Stimulated activated naive CD4-positive, alpha-beta T cell treated with Interleukin-2 at 50 U/mL for 16 hours (primary cell): ENCODE measurements around the gene EPHB6.

Experiments used
- DNase-seq: peaks from one replicate; lab custom pipeline; 2025; lab: John Stamatoyannopoulos, UW

Gene EPHB6

DNA sequence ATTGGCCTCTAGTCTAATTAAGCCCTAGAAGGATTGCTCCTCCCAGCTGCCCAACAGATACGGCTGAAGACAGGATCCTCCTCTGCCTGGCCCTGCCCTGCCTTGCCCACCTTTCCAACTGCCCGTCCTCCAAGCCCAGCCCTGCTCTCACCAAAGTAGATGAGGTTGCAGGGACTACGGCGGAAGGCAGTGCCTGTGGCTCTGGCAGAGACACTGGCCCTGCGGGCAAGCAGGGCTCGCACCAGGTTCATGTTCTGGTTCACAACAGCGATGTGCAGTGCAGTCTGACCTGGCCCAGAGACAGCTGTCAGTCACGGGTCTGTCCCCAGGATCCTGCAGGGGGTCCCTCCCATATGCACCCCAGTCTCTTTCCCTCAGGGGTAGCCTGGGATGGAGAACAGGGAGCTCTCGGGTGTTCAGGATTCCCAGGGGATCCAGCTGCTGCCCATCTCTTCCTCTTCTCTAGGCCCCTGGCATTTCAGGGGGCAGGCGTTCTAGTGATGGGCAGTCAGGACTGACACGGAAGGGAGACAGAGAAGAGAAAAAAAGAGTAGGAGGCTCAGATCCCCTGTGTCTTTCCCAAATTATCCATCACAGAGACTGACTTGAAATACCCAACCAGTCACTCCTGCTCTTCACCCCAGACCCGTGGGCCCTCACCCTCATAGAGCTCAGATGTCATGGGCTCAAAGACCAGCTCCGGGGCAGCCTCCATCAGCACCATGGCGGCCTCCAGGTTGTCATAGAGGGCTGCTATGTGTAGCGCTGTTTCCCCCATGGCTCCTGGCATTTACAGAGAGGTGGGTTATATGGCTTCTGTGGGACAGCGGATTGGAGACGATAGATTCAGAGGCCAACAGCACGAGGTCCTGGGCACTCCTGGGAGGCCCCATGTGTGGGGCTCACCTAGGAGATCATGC lies 22.4 kb downstream of the EPHB6 start:
- no peak for DNase-seq

DNA sequence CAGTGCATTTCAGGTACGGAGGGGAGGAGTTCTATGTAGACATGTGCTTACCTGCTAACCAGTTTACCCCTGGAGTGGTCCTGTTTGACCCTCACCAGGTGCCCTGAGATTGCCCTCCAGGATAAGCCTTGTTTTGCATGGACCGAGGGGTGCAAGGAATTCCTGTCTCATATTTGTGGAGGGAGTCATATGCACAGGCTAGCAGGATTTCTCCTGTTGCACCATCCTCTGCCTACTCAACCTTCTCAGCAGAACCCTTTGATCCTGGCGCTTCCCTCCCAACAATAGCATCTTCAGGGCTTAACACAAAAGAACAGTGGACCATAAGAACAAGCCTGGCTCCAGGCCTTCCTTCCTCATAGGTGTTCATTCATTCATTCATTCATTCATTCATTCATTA lies 23.4 kb downstream of the EPHB6 start:
- DNase-seq: no peak

DNA sequence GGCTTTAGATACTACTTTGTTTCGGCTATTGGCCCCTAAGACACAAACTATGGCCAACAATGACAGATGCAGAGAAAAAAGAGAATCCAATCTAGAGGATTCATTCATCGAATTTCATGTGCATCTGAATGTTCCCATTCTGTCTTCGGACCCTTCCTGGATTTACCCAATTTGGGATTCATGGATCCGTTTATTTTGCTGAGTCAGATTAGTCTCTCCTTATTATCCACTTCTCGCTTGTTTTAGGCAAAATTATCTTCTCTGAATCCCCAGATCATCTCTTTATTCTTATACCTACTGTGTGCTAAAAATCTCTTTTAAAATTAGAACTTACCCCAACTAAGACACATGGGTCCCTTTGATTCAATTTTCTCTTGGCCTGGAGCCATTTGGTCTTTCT lies 24.2 kb downstream of the EPHB6 start:
- no peak for DNase-seq

DNA sequence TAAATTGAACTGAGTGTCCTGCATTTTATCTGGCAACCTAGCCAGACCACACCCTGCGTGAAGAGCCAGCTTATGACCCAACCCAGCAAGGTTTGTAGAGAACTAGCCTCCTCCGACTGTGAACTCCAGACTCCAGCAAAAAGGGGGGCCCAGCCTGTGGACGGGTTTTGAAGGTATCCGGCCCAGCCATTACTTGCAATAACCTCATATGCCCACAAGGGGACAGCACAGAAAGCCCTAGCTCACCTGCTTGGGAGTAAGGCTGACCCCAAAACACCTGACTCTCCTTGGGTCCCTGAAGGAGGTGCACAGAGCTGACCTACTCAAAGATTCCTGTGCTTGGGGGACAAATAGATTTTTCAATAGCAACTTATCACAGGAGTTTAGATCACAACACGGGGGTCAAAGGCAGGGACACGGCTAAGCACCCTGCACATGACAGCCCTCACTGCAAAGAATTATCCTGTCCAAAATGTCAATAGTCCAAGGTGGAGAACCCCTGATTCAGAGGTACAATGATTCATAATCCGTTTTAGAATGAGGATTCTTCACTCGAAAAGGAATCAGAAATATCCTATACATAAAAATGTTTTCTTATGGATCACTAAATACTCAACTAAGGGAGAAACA lies 26.1 kb downstream of the EPHB6 start:
- DNase-seq: no peak

DNA sequence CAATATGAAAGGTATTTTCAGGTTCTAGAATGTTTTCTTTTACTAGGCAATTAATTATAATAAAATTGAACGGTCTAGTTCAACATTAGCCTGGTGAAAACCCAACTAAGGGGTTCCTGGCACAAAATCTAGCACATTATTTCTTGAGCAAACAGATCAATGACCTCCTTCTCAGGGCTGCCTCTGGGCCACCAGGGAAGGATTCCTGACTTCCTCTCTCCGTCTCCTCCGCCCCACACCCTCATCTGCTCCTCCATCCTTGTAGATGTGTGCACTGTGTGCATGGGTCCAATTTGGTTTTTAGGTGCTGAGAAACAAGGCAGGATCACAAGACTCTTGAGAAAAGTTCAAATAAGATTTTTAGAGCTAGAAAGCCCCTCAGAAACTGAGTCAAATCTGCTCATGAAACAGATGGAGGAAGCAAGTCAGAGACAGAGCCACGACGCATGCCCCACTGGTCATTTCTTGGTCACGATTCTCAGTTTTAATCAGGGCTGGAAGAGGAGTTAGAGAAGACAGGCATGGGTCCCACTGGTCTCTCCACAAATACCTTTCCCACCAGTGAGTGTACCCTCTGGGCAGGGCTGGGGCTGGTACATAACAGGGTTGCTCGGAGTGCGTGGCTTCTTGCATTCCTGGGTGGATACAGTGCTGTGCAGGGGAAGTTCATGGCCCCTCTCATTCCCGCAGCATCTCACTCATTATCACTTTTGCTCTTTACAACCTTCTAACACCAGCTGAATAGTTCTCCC lies 26.9 kb downstream of the EPHB6 start:
- no peak for DNase-seq

DNA sequence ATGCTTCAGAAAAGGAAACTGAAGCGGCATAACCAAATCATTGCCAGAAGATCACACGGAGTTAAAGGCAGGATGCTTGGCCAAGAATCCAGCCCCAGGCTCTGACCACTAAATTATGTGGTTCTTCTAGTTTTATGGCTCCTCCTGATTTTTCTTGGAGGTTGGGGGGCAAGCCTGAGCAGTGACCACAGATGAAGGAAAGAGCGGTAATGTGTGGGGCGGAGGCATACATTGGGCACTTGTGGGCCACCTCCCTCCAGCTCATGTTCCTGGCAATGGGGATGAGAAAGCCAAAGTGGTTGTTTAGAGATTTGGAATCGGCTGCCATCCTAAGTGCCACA lies 27.4 kb downstream of the EPHB6 start:
- DNase-seq: no peak

DNA sequence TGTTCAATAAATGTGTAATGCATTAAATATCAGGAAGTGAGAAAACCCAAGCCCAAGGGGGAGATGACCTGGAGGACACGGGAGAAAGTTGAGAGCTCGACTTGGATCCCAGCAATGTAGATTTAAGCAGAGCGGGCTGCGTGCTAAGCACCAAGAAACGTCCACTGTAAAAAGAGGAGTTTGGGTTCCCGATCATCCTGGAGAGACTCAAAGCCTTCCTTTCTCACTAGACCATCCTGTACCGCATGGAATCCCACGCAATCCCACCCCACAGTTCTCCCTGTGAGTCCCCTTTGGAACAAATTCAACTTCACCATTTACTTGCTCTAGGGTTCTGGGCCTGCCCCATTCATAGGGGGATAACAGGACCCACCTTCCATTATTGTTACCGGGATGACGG lies 28.3 kb downstream of the EPHB6 start:
- no peak for DNase-seq

DNA sequence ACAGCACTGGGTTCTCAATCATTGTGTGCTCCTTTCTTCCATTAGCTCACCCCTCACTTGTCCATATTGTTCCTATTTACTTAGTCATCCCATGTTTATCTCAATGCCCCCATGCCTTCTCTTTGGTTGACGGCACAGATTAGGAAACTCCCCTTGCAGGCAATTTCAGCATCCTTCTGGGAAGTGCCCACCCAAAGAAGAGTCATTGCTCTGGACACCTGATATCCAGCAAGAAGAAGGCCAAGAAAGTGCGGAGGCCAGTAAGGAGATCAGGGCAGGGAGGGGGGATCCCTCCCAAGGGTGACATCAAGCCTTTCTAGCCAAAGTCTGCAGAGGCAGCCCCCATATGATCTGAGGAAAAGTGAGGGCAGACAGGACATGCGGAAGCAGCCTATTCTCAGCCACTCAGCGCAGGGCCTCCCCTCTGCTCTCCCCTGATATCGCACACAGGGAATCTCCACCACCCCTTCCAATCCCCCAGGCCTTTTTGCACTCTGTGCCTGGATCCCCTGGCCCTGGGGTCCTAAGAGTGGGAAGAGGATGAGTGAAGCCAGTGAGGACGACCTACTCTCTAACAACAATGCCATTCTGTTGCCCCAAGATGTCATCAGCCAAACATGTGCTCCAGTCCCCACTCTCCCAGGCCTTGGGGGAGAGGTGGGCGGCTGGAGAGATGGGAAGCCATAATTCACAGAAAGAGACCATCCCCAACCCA lies 28.9 kb downstream of the EPHB6 start:
- DNase-seq: no peak

DNA sequence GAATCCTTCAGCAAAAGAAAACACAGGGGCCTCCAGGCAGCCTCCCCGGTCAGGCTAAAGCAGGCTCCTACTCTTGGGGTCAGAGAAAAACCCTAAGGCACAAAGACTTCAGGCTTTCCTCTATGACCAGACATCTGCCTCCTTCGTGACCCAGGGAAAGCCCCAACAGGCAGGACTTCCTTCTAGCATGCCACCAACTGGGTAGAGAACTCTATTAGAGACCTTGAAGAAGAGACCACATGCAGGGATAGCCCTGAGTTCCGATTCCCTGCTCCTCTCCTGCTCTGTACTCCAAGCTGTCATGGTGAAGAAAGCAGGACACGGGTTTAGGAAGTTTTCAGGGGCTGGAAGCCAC lies 29.4 kb downstream of the EPHB6 start:
- DNase-seq: no peak

DNA sequence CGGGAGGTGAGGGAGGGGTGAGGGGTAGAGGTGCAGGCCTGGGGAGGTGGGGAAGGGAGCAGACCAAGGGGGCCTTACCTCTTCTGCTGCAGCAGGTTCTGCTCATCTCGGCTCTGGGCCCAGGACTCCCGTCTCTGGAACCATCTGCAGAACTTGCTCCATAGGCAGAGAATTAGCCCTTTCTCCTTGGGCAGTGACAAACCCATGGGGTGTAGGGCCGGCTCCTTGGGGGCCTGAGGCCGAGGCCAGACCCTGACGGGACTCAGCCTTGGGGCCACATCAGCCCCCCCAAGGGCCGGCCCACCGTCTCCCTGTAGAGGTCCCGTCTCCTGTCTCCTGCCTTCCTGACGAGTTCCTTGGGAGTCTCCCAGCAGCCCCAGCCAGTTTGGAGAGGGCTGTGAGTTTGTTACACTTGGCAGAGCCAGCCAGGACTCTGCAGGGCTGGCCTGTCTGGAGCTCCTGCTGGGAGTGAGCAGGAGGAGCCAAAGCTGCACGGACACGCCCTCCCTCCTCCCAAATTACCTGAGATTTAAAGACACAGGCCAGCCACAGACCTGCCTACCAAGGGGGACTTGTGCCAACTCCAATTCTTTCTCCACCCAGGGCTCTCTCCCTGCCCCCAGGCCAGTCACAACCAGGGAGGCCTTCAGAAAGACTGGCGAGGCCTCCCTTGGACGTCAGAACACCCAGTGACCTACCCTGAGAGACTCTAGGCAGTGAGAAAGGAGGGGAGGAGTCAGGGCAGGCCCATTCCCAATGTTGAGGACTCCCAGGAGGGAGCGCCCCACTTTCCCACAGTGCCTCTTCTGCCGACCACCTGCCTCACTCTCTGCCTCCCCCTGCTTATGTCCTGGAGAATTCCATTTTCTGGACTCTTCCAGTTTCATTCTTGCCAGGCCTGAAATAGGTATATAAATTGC lies 30.7 kb downstream of the EPHB6 start, which contains the start of gene TRPV6:
TSS of gene TRPV6 (minus strand) at position 435 of the 920 bp plus-strand sequence.
- no peak for DNase-seq

DNA sequence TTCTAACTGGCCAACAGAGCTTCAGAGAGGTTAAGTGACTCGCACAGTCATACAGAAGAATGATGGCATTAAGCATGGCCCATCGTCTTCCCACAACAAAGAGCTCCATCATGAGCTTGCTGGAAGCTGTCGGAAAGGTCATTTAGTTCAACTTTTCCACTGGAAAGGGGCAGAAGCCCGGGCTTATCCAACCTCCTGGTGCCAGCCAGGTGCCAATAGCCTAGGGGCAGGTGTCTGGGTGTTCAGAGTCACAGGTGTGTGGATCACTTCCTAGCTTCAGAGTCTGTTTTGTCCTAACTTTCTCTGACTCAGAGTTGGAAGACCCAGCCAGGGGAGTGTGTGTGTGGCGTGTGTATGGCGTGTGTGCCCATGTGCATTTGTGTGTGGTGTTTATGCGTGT lies 32.0 kb downstream of the EPHB6 start:
- DNase-seq: no peak

DNA sequence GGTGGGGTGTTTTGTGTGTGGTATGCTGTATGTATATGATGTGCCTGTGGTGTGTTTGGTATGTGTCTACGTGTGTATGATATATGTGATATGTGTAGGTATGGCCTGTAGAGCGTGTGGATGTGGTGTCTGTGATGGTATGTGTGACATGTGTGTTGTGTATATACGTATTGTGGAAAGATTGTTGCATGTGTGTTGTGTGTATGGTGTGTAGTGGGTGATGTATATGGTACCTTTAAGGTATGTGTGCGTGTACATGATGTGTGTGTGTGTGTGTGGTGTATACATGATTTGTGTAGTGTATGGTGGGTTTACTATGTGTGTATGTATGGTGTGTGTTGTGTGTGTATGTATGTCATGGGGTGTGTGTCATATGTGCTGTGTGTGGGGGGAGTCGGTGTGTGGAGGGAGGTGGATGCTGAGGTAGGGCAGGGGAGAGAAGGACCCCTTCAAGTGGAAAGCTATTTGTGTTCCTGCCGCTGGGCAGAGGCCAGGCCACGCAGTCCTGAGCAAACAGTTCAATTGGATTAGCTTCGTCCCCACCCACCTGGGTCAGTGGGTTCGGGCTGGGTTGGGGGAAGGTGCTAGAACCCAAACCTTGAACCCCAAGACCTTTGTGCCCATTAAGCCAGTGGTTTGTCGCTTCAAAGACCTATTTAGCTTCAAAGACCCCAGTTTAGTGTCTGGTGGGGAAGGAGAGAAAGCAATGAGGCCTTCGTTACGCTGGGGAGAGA lies 32.6 kb downstream of the EPHB6 start:
- DNase-seq: no peak

DNA sequence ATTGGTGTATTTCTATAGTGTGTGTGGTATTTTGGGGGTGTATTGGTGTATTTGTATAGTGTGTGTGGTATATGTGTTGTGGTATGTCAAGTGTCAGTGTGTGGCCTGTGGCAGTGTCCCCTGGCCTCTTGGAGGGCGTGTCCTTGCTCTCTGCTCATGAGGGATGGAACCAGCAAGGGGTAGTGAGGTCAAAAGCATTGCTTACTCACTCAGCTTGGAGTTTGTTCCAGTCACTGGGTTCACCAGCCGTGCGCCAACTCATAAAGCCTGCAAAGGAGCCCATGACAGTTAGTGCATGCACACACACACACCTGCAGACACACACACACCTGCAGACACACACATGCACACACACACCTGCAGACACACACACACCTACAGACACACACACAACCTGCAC lies 34.9 kb downstream of the EPHB6 start:
- no peak for DNase-seq

DNA sequence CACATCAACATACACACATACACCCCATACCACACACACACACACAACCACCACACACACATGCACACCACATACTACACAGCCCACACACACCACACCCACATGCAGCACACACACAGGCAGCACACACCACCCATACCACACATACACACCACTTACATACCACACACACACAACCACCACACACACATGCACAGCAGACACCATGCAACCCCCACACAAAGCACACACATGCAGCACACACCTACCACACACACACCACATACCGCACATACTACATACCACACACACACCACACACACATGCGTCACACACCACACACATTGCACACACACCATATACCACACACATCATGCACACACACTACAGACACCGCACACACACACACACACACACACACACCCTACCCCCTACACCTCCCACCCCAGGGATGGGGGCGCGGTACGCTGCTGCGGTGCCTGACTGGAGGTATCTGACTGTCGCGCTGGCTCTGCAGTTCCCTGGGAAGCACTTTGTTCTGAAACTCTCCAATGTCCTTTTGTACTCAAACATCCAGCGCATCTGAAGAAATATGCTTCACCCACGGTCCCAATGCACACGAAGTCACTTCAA lies 36.1 kb downstream of the EPHB6 start:
- DNase-seq: no peak

DNA sequence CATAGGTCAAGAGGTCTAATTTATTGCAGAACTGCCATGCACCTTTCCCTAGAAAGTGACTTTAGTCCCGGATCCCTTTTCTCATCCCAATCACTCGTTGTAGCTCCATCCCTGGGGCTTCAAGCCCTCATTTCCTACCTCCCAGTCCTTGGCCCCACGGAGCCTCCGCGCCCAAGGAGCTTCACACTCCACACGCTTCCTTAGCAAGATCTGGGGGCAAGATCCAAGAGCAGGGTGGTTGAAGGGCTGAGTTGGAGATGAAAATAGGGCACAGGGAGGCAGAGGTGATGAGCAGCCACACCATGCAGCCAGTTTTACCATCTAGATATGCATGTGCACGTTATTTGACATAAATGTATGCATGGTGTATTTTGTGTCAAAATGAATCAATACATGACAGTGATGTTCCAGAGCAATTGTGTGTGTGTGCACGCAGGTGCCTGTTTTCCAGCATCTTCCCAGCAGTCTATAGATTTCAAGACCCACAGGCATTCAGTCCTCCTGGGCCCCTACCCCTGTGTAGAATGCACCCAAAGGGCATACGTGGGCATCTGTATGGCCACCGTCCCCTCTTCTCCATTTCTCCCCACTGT lies 36.7 kb downstream of the EPHB6 start:
- DNase-seq: no peak

DNA sequence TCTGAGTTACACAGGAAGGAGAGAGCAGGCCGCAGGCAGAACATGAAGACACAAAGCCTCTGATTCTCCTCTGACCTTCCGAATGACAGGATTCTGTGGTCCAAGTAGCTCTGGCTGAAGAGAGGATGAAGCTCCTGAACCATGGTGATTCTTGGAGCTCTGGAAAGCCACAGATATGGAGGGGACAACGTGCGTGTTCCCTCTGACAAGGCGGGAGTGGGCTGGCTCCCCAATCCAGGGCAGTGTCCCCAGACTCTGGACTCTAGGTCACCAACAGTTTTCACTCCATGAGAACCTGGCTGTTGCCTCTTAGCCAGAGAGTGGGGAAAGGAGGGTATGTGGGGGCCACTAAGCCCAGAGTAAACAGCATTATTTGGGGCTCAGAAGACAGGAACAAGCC lies 38.1 kb downstream of the EPHB6 start:
- DNase-seq: no peak

DNA sequence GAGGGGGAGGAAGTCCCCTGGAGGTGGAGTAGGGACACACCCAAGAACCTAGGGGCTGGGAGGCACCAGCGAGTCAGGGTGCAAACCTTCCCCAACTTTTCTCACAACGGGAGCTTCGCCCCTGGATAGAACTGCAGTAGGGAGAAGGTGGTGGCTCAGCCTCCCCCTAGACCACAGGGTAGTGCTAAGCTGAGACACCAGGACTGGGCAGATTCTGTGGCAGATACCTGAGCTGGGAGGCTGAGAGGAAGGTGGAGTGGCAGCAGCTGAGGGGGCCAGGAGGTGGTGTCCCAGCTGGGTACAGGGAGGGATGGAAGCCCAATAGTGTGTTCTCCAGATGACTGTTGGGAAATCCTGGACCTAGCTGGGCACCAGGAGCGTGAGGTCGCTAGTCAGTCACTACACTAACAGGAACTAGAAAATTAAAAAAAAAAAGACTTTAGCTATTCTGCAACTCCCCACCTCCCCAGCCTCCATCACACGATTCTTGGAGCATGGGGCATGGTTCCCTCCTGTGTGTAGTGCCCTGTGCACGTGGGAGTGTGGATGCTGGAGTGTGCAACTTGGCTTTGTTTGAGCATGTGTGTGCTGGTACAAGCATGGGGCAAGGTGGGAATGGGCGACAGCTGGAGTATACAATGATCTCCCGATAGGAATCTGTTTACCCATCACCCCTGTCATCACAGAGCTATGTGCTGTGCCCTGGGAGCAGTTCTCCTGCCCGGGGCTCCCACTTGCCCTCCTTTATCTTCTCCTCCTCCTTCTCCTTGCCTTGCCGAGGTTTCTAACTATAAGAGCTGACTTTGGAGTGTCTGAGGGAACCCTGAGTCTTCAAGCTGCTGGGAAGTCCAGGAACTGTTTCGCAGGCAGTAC lies 39.5 kb downstream of the EPHB6 start:
- DNase-seq: no peak

DNA sequence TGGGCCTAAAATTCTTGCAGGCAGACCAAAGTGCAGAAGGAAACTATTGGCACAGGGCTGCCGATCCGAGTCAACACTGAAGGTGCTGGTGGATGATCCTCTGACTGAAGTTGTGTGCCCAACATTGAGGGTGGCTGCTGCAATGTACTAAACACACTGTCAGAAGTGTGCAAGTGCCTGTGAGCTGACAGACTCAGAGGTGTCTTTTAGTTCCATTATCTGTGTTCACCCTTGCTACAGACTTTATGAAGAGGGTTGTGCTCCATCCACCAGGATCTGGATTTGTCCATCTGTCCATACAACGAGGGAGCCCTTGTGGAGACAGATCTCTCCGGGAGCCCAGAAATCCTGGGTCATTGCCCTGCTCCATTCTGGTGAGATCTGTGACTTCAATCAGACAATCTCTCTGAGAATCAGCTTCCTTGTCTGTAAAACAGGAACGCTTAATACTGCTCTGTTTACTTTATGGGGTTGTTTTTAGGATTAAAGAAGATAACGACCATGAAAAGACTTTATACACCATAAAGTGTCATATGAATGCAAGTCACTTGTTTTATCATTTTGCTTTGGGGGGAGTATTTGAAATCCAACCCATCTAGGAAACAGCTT lies 40.2 kb downstream of the EPHB6 start:
- no peak for DNase-seq
